ENCODE data around the gene EFL1. TPM values are rescaled to one million over a fixed set of nuclear protein-coding genes. Genes with fewer than 3 reads are reported as not detected.

Gene EFL1
- total RNA-seq, 2 donors from 2014 or later, result 42.0 to 59.1 TPM

- H3K27me3 Mint-ChIP-seq (ENCODE audit: insufficient read depth), result no peaks in the 10 kb centered on the region
- no peaks in the 10 kb centered on the region for H3K4me1 ChIP-seq (ENCODE audit: control insufficient read depth, insufficient read depth, low read length)
- no peak overlapping the region for H3K27ac ChIP-seq (ENCODE audit: low read depth, low read length)
- H3K4me3 ChIP-seq (ENCODE audit: low read length), result no peak overlapping the region
- WGBS, 2 experiments (ENCODE audit: insufficient coverage in 1 of 2, insufficient read length in 1 of 2), result 96 to 100% methylated on average over 1 to 2 of the region's 2 CpGs
- no peaks in the 10 kb centered on the region for H3K9me3 Mint-ChIP-seq
- DNase-seq, result peak; percentile 51
- peaks cover 78% of the 10 kb centered on the region for H3K36me3 ChIP-seq (ENCODE audit: control insufficient read depth, insufficient read depth, low read length)
- no peaks in the 10 kb centered on the region for H3K4me1 Mint-ChIP-seq
- H3K4me3 Mint-ChIP-seq, result no peak overlapping the region
- no peak overlapping the region for H3K9ac ChIP-seq (ENCODE audit: extremely low read depth, low read length, poor library complexity, severe bottlenecking)
- H3K9me3 ChIP-seq (ENCODE audit: control insufficient read depth, low read length), result no peaks in the 10 kb centered on the region
- peaks cover 36% of the 10 kb centered on the region for H3K36me3 Mint-ChIP-seq (ENCODE audit: low read depth)
- H3K27me3 ChIP-seq (ENCODE audit: control insufficient read depth, insufficient read depth, low read length, poor library complexity, severe bottlenecking), result no peaks in the 10 kb centered on the region
- H3K27ac Mint-ChIP-seq, result no peak overlapping the region
- TF ChIP-seq, protein P1, sequence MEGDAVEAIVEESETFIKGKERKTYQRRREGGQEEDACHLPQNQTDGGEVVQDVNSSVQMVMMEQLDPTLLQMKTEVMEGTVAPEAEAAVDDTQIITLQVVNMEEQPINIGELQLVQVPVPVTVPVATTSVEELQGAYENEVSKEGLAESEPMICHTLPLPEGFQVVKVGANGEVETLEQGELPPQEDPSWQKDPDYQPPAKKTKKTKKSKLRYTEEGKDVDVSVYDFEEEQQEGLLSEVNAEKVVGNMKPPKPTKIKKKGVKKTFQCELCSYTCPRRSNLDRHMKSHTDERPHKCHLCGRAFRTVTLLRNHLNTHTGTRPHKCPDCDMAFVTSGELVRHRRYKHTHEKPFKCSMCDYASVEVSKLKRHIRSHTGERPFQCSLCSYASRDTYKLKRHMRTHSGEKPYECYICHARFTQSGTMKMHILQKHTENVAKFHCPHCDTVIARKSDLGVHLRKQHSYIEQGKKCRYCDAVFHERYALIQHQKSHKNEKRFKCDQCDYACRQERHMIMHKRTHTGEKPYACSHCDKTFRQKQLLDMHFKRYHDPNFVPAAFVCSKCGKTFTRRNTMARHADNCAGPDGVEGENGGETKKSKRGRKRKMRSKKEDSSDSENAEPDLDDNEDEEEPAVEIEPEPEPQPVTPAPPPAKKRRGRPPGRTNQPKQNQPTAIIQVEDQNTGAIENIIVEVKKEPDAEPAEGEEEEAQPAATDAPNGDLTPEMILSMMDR (conservative IDR thresholded peaks at IDR 0.05), result no peak
Measured at GRCh38 chr15:82159922-82160321, 102.6 kb downstream of the EFL1 start.

- 89 to 96% methylated on average over 3 to 4 of the region's 4 CpGs for WGBS, 2 experiments (ENCODE audit: insufficient coverage in 1 of 2, insufficient read length in 1 of 2)
- H3K27ac Mint-ChIP-seq, result no peak overlapping the region
Measured at GRCh38 chr15:82158811-82159210, 103.7 kb downstream of the EFL1 start.

DNA sequence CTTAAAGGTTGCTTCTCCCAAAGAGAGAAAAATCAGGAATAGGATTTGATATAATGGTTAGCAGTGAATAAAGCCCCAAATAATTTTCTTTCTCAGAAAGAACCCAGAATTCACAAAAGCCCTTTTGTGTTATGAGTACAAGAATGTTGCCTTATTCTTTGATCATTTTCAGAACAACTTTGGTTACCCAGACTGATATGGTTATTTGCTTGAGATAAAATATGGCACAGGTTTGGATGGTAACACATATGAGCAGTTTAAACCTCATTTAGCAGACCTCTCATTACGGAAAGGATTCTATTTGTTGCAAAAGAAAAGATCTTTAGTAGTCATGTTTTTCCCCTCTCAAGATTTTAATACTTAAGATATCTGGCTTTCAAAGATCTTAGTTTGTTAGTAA lies 111.9 kb downstream of the EFL1 start:
- H3K27ac Mint-ChIP-seq, result no peak overlapping the region
- Histone ChIP-seq H3K4me3 (ENCODE audit: low read length) (no peak overlapping the region), H3K27me3 (ENCODE audit: control insufficient read depth, insufficient read depth, low read length, poor library complexity, severe bottlenecking) (no peaks in the 10 kb centered on the region), H3K4me1 (ENCODE audit: control insufficient read depth, insufficient read depth, low read length) (no peaks in the 10 kb centered on the region), H3K9me3 (ENCODE audit: control insufficient read depth, low read length) (no peaks in the 10 kb centered on the region), H3K36me3 (ENCODE audit: control insufficient read depth, insufficient read depth, low read length) (peaks cover 72% of the 10 kb centered on the region), H3K27ac (ENCODE audit: low read depth, low read length) (no peak overlapping the region), H3K9ac (ENCODE audit: extremely low read depth, low read length, poor library complexity, severe bottlenecking) (no peak overlapping the region)
- peaks cover 32% of the 10 kb centered on the region for H3K36me3 Mint-ChIP-seq (ENCODE audit: low read depth)
- H3K4me3 Mint-ChIP-seq, result no peak overlapping the region
- H3K27me3 Mint-ChIP-seq (ENCODE audit: insufficient read depth), result no peaks in the 10 kb centered on the region
- 80 to 100% methylated on average over 1 of the region's 1 CpG for WGBS, 2 experiments (ENCODE audit: insufficient coverage in 1 of 2, insufficient read length in 1 of 2)
- no peaks in the 10 kb centered on the region for H3K9me3 Mint-ChIP-seq
- no peaks in the 10 kb centered on the region for H3K4me1 Mint-ChIP-seq
- no peak for DNase-seq
- TF ChIP-seq, protein P1 (conservative IDR thresholded peaks at IDR 0.05), result no peak

More at GRCh38 chr15:82158811-82159210, 103.7 kb downstream of the EFL1 start:
- H3K4me1 Mint-ChIP-seq, result no peaks in the 10 kb centered on the region
- Histone ChIP-seq H3K4me3 (ENCODE audit: low read length) (no peak overlapping the region), H3K36me3 (ENCODE audit: control insufficient read depth, insufficient read depth, low read length) (peaks cover 81% of the 10 kb centered on the region), H3K4me1 (ENCODE audit: control insufficient read depth, insufficient read depth, low read length) (no peaks in the 10 kb centered on the region), H3K27me3 (ENCODE audit: control insufficient read depth, insufficient read depth, low read length, poor library complexity, severe bottlenecking) (no peaks in the 10 kb centered on the region), H3K9me3 (ENCODE audit: control insufficient read depth, low read length) (no peaks in the 10 kb centered on the region), H3K9ac (ENCODE audit: extremely low read depth, low read length, poor library complexity, severe bottlenecking) (no peak overlapping the region), H3K27ac (ENCODE audit: low read depth, low read length) (no peak overlapping the region)
- TF ChIP-seq, protein P1 (conservative IDR thresholded peaks at IDR 0.05), result no peak
- no peaks in the 10 kb centered on the region for H3K27me3 Mint-ChIP-seq (ENCODE audit: insufficient read depth)
- peaks cover 38% of the 10 kb centered on the region for H3K36me3 Mint-ChIP-seq (ENCODE audit: low read depth)
- no peaks in the 10 kb centered on the region for H3K9me3 Mint-ChIP-seq
- no peak overlapping the region for H3K4me3 Mint-ChIP-seq
- no peak for DNase-seq
